ENCODE measurements around the gene LPCAT3. TPM values are rescaled to one million over a fixed set of nuclear protein-coding genes. Genes with fewer than 3 reads are reported as not detected.

Gene LPCAT3
- total RNA-seq, 2 donors from 2014 or later: 33.6 to 86.7 TPM

- no peaks in the 10 kb centered on the region for H3K4me1 Mint-ChIP-seq
- H3K36me3 Mint-ChIP-seq (ENCODE audit: low read depth): peaks cover 90% of the 10 kb centered on the region
- Histone ChIP-seq H3K4me3 (ENCODE audit: low read length) (no peak overlapping the region), H3K9ac (ENCODE audit: extremely low read depth, low read length, poor library complexity, severe bottlenecking) (no peak overlapping the region), H3K4me1 (ENCODE audit: control insufficient read depth, insufficient read depth, low read length) (no peaks in the 10 kb centered on the region), H3K36me3 (ENCODE audit: control insufficient read depth, insufficient read depth, low read length) (peaks cover 71% of the 10 kb centered on the region), H3K9me3 (ENCODE audit: control insufficient read depth, low read length) (no peaks in the 10 kb centered on the region), H3K27ac (ENCODE audit: low read depth, low read length) (no peak overlapping the region), H3K27me3 (ENCODE audit: control insufficient read depth, insufficient read depth, low read length, poor library complexity, severe bottlenecking) (no peaks in the 10 kb centered on the region)
- H3K9me3 Mint-ChIP-seq: no peaks in the 10 kb centered on the region
- TF ChIP-seq CTCF (conservative IDR thresholded peaks at IDR 0.05): no peak
- WGBS, 2 experiments (ENCODE audit: insufficient coverage in 1 of 2, insufficient read length in 1 of 2): 93 to 96% methylated on average over 5 to 10 of the region's 10 CpGs
- peak overlapping the region; percentile 3 for H3K27ac Mint-ChIP-seq
- H3K4me3 Mint-ChIP-seq: no peak overlapping the region
- H3K27me3 Mint-ChIP-seq (ENCODE audit: insufficient read depth): no peaks in the 10 kb centered on the region
- no peak for DNase-seq
Observed at GRCh38 chr12:6977653-6978052, 40.6 kb downstream of the LPCAT3 start.

- Mint-ChIP-seq H3K27ac (peak overlapping the region; percentile 14), H3K9me3 (no peaks in the 10 kb centered on the region), H3K36me3 (ENCODE audit: low read depth) (peaks cover 74% of the 10 kb centered on the region), H3K4me1 (peaks cover 6% of the 10 kb centered on the region), H3K4me3 (no peak overlapping the region), H3K27me3 (ENCODE audit: insufficient read depth) (no peaks in the 10 kb centered on the region)
- H3K36me3 ChIP-seq (ENCODE audit: control insufficient read depth, insufficient read depth, low read length): peaks cover 63% of the 10 kb centered on the region
- no peak for DNase-seq
- no peak for TF ChIP-seq CTCF (conservative IDR thresholded peaks at IDR 0.05)
- H3K27ac ChIP-seq (ENCODE audit: low read depth, low read length): no peak overlapping the region
- no peaks in the 10 kb centered on the region for H3K4me1 ChIP-seq (ENCODE audit: control insufficient read depth, insufficient read depth, low read length)
- no peaks in the 10 kb centered on the region for H3K27me3 ChIP-seq (ENCODE audit: control insufficient read depth, insufficient read depth, low read length, poor library complexity, severe bottlenecking)
- H3K9ac ChIP-seq (ENCODE audit: extremely low read depth, low read length, poor library complexity, severe bottlenecking): no peak overlapping the region
- no peak overlapping the region for H3K4me3 ChIP-seq (ENCODE audit: low read length)
- H3K9me3 ChIP-seq (ENCODE audit: control insufficient read depth, low read length): no peaks in the 10 kb centered on the region
- WGBS, 2 experiments (ENCODE audit: insufficient coverage in 1 of 2, insufficient read length in 1 of 2): 92 to 95% methylated on average over 2 of the region's 2 CpGs
Observed at GRCh38 chr12:6975297-6976032, 42.8 kb downstream of the LPCAT3 start.

GRCh38 chr12:6974180-6974579 lies 44.1 kb downstream of the LPCAT3 start:
- Mint-ChIP-seq H3K9me3 (no peaks in the 10 kb centered on the region), H3K4me3 (no peak overlapping the region), H3K36me3 (ENCODE audit: low read depth) (peaks cover 66% of the 10 kb centered on the region), H3K4me1 (peaks cover 11% of the 10 kb centered on the region), H3K27ac (no peak overlapping the region), H3K27me3 (ENCODE audit: insufficient read depth) (no peaks in the 10 kb centered on the region)
- DNase-seq: no peak
- H3K36me3 ChIP-seq (ENCODE audit: control insufficient read depth, insufficient read depth, low read length): peaks cover 54% of the 10 kb centered on the region
- no peaks in the 10 kb centered on the region for H3K9me3 ChIP-seq (ENCODE audit: control insufficient read depth, low read length)
- H3K27me3 ChIP-seq (ENCODE audit: control insufficient read depth, insufficient read depth, low read length, poor library complexity, severe bottlenecking): no peaks in the 10 kb centered on the region
- WGBS, 2 experiments (ENCODE audit: insufficient coverage in 1 of 2, insufficient read length in 1 of 2): 95 to 96% methylated on average over 6 of the region's 6 CpGs
- no peak overlapping the region for H3K27ac ChIP-seq (ENCODE audit: low read depth, low read length)
- no peak for TF ChIP-seq CTCF (conservative IDR thresholded peaks at IDR 0.05)
- peaks cover 2% of the 10 kb centered on the region for H3K4me1 ChIP-seq (ENCODE audit: control insufficient read depth, insufficient read depth, low read length)
- no peak overlapping the region for H3K9ac ChIP-seq (ENCODE audit: extremely low read depth, low read length, poor library complexity, severe bottlenecking)
- H3K4me3 ChIP-seq (ENCODE audit: low read length): no peak overlapping the region

Measured in endodermal cell (in vitro differentiated cells).